Stomach (tissue), 9 donors: ENCODE measurements around the gene KLHL29. TPM values are rescaled to one million over a fixed set of nuclear protein-coding genes. Genes with fewer than 3 reads are reported as not detected.

Experiments used
- DNase-seq, 2 donors: peaks; one replicate each; pipeline versions ENCODE4 v3.0.0 to v3.0.0-alpha.2; 2013 to 2019
- H3K27ac ChIP-seq, 5 donors: fragments of 200-600 bp in 4 of 5; sonication (generic) in 4 of 5; one replicate each; pipeline ENCODE4 v1.5.1; 2013 to 2019; ENCODE audit warnings: mild to moderate bottlenecking in 1 of 5, moderate library complexity in 1 of 5
- H3K27me3 ChIP-seq, 3 donors: fragments of 200-600 bp; sonication (generic); one replicate each; pipeline ENCODE4 v1.5.1; 2017 to 2019; ENCODE audit warnings: mixed run types in 1 of 3
- H3K36me3 ChIP-seq, 4 donors: fragments of 200-600 bp; sonication (generic); 1 replicate in 3 of 4; 2 replicates in 1 of 4; pipeline ENCODE4 v1.5.1; 2016 to 2019
- H3K4me1 ChIP-seq, 4 donors: fragments of 200-600 bp; sonication (generic); one replicate each; pipeline ENCODE4 v1.5.1; 2016 to 2019
- H3K4me3 ChIP-seq, 4 donors: fragments of 200-600 bp; sonication (generic) in 3 of 4; one replicate each; pipeline ENCODE4 v1.5.1; 2016 to 2019; ENCODE audit warnings: mild to moderate bottlenecking in 1 of 4
- H3K9me3 ChIP-seq, 4 donors: fragments of 200-600 bp; sonication (generic); one replicate each; pipeline ENCODE4 v1.5.1; 2016 to 2019
- CTCF ChIP-seq, 7 experiments: fragments of 450-650 bp in 4 of 7; fragments of 200-600 bp in 3 of 7; sonication (generic) in 3 of 7; IDR thresholded peaks; one replicate each; pipeline ENCODE4 v1.5.1; 2016 to 2019; ENCODE audit warnings: antibody characterized with exemption in 7 of 7, control low read depth in 2 of 7, mild to moderate bottlenecking in 1 of 7
- EP300 ChIP-seq: sonication (generic); formaldehyde crosslinking; IDR thresholded peaks from one replicate; pipeline ENCODE4 v1.6.1; 2017; ENCODE audit warnings: antibody characterized with exemption
- POLR2A ChIP-seq, 4 donors: fragments of 450-650 bp; IDR thresholded peaks; one replicate each; pipeline ENCODE4 v1.6.1; 2016; ENCODE audit warnings: antibody characterized with exemption in 4 of 4, control low read depth in 2 of 4, mild to moderate bottlenecking in 1 of 4, moderate library complexity in 1 of 4
- POLR2AphosphoS5 ChIP-seq, 3 donors: sonication (generic); formaldehyde crosslinking; IDR thresholded peaks; one replicate each; pipeline ENCODE4 v1.6.1; 2016; ENCODE audit warnings: antibody characterized with exemption in 3 of 3
- WGBS, 5 donors: extraction: QIAGEN DNeasy Blood & Tissue Kit in 3 of 5; methylation state at CpG; one replicate each; pipeline versions ENCODE4 v1.1.5 to v1.1.7; 2013 to 2018; 5-methylcytosine and 5-hydroxymethylcytosine counted together
- intact Hi-C: fragments of 100-400 bp; cut with DNase I; formaldehyde crosslinking; loops from one replicate; pipeline ENCODE4 v1.15.1; 2023; ENCODE audit warnings: low total_unique reads
- polyA plus RNA-seq, 3 donors: library from polyadenylated mRNA; stranded (reverse); fragments of 200-250 nt; gene quantifications; one replicate each; pipeline ENCODE4 v1.2.3, GENCODE V29; 2013
- total RNA-seq, 5 donors: library from RNA; depleted of rRNA; stranded (reverse); fragments of >200 nt; gene quantifications; one replicate each; pipeline versions ENCODE4 v1.1.0 to v1.2.3, GENCODE V29; 2014 to 2016
- donor health status: healthy with polysubstance abuse.
- donor health status: Bipolar disorder and iron deficiency.
- donor health status: healthy.

KLHL29 gene
- total and polyA plus RNA-seq, 8 donors, result under 0.01 to 6.6 (median 1.3) TPM

GRCh38 chr2:23619941-23620340 is 235.0 kb downstream of the KLHL29 start:
- no peaks in the 10 kb centered on the region for H3K27me3 ChIP-seq
- no peak for TF ChIP-seq POLR2AphosphoS5 (IDR thresholded peaks at IDR 0.05)
- no peak for TF ChIP-seq EP300
- no peak for TF ChIP-seq POLR2A (IDR thresholded peaks at IDR 0.05)
- TF ChIP-seq CTCF (IDR thresholded peaks at IDR 0.05), result no peak
- peaks cover 3 to 14% (median 7%) of the 10 kb centered on the region in 4 donors for H3K9me3 ChIP-seq
- H3K4me3 ChIP-seq, result no peak overlapping the region
- 88 to 95% (median 91%) methylated on average over 7 of the region's 7 CpGs for WGBS, 5 donors
- DNase-seq, result no peak
- H3K36me3 ChIP-seq, result no peaks in the 10 kb centered on the region
- intact Hi-C loops, result no loop called here
- H3K4me1 ChIP-seq, result peaks cover 5 to 47% (median 28%) of the 10 kb centered on the region in 4 donors
- peak overlapping the region in 3 of 5 donors; percentile 61 to 94 (median 86) for H3K27ac ChIP-seq

GRCh38 chr2:23620841-23621341 is 235.9 kb downstream of the KLHL29 start:
- Histone ChIP-seq H3K4me1 (peaks cover 5 to 47% (median 28%) of the 10 kb centered on the region in 4 donors), H3K9me3 (peaks cover 3 to 15% (median 7%) of the 10 kb centered on the region in 4 donors), H3K36me3 (no peaks in the 10 kb centered on the region), H3K4me3 (no peak overlapping the region), H3K27me3 (no peaks in the 10 kb centered on the region), H3K27ac (peak overlapping the region in 4 of 5 donors; percentile 14 to 94 (median 74))
- 35 to 69% (median 64%) methylated on average over 3 to 14 of the region's 14 CpGs for WGBS, 5 donors
- peak in 1 of 2 donors; percentile 90 for DNase-seq
- intact Hi-C loops, result no loop called here
- TF ChIP-seq CTCF (IDR thresholded peaks at IDR 0.05), result no peak
- no peak for TF ChIP-seq POLR2AphosphoS5 (IDR thresholded peaks at IDR 0.05)
- no peak for TF ChIP-seq POLR2A (IDR thresholded peaks at IDR 0.05)
- no peak for TF ChIP-seq EP300

GRCh38 chr2:23621616-23622015 is 236.6 kb downstream of the KLHL29 start:
- no peak overlapping the region for H3K4me3 ChIP-seq
- no peaks in the 10 kb centered on the region for H3K36me3 ChIP-seq
- H3K27me3 ChIP-seq, result no peaks in the 10 kb centered on the region
- H3K27ac ChIP-seq, result peak overlapping the region in 2 of 5 donors; percentile 86 to 94
- H3K9me3 ChIP-seq, result peaks cover 3 to 15% (median 7%) of the 10 kb centered on the region in 4 donors
- WGBS, 5 donors, result 82 to 96% (median 88%) methylated on average over 5 of the region's 5 CpGs
- H3K4me1 ChIP-seq, result peaks cover 5 to 46% (median 26%) of the 10 kb centered on the region in 4 donors
- TF ChIP-seq EP300 (no peak), POLR2AphosphoS5 (IDR thresholded peaks at IDR 0.05) (no peak), POLR2A (IDR thresholded peaks at IDR 0.05) (no peak), CTCF (IDR thresholded peaks at IDR 0.05) (no peak)
- intact Hi-C loops, result no loop called here
- DNase-seq, result no peak

- H3K27me3 ChIP-seq, result no peaks in the 10 kb centered on the region
- H3K4me1 ChIP-seq, result peaks cover 5 to 39% (median 22%) of the 10 kb centered on the region in 4 donors
- peaks cover 3 to 15% (median 7%) of the 10 kb centered on the region in 4 donors for H3K9me3 ChIP-seq
- 80 to 93% (median 88%) methylated on average over 8 of the region's 8 CpGs for WGBS, 5 donors
- intact Hi-C loops, result no loop called here
- H3K27ac ChIP-seq, result peak overlapping the region in 1 of 5 donors; percentile 94
- H3K4me3 ChIP-seq, result no peak overlapping the region
- TF ChIP-seq POLR2A (IDR thresholded peaks at IDR 0.05) (no peak), POLR2AphosphoS5 (IDR thresholded peaks at IDR 0.05) (no peak), EP300 (no peak), CTCF (IDR thresholded peaks at IDR 0.05) (no peak)
- DNase-seq, result no peak
- no peaks in the 10 kb centered on the region for H3K36me3 ChIP-seq
These were observed 237.5 kb downstream of the KLHL29 start for GRCh38 chr2:23622466-23622865.
